ENCODE results near the gene ATP8A2. TPM values are rescaled to one million over a fixed set of nuclear protein-coding genes. Genes with fewer than 3 reads are reported as not detected.

The ATP8A2 gene
- polyA plus RNA-seq, 1 donor = 1.6 TPM

GRCh38 chr13:25384758-25385410 lies 13.1 kb downstream of the ATP8A2 start:
- DNase-seq = no peak

- no peak for DNase-seq
These were observed 20.2 kb downstream of the ATP8A2 start for GRCh38 chr13:25391932-25392331.

- no peak for DNase-seq
These were observed 22.8 kb downstream of the ATP8A2 start for GRCh38 chr13:25394402-25395060.

GRCh38 chr13:25397763-25398162 lies 26.0 kb downstream of the ATP8A2 start:
- DNase-seq = no peak

GRCh38 chr13:25400925-25401324 lies 29.2 kb downstream of the ATP8A2 start:
- DNase-seq = peak; percentile 3

- DNase-seq = no peak
These were observed 30.2 kb downstream of the ATP8A2 start for GRCh38 chr13:25401958-25402357.

- DNase-seq = no peak
These were observed 34.6 kb downstream of the ATP8A2 start for GRCh38 chr13:25406377-25406776.

- DNase-seq = no peak
These were observed 38.2 kb downstream of the ATP8A2 start for GRCh38 chr13:25409938-25410337.

GRCh38 chr13:25415241-25415640 lies 43.5 kb downstream of the ATP8A2 start:
- no peak for DNase-seq

GRCh38 chr13:25417535-25417934 lies 45.8 kb downstream of the ATP8A2 start:
- no peak for DNase-seq

GRCh38 chr13:25420161-25420560 lies 48.4 kb downstream of the ATP8A2 start:
- no peak for DNase-seq

- DNase-seq = no peak
These were observed 49.8 kb downstream of the ATP8A2 start for GRCh38 chr13:25421612-25422011.

- DNase-seq = no peak
These were observed 50.4 kb downstream of the ATP8A2 start for GRCh38 chr13:25422153-25422552.

GRCh38 chr13:25423831-25424230 lies 52.1 kb downstream of the ATP8A2 start:
- no peak for DNase-seq

- no peak for DNase-seq
These were observed 57.7 kb downstream of the ATP8A2 start for GRCh38 chr13:25429466-25429865.

- DNase-seq = peak; percentile 39
These were observed 60.9 kb downstream of the ATP8A2 start for GRCh38 chr13:25432691-25433090.

- no peak for DNase-seq
These were observed 68.3 kb downstream of the ATP8A2 start for GRCh38 chr13:25440061-25440460.

- no peak for DNase-seq
These were observed 74.5 kb downstream of the ATP8A2 start for GRCh38 chr13:25446261-25446660.

GRCh38 chr13:25447396-25447795 lies 75.6 kb downstream of the ATP8A2 start:
- no peak for DNase-seq

- DNase-seq = no peak
These were observed 82.1 kb downstream of the ATP8A2 start for GRCh38 chr13:25453850-25454365.

GRCh38 chr13:25455146-25455545 lies 83.4 kb downstream of the ATP8A2 start:
- DNase-seq = no peak

GRCh38 chr13:25457566-25457965 lies 85.8 kb downstream of the ATP8A2 start:
- no peak for DNase-seq

GRCh38 chr13:25462301-25463125 lies 90.7 kb downstream of the ATP8A2 start:
- DNase-seq = no peak

All from hindlimb muscle (tissue), 1 donor.